Iris pigment epithelial cell (primary cell): ENCODE measurements around the gene DET1.
"Not testable (repeated sequence)": the region's sequence is repeated elsewhere in the genome, so short reads cannot be mapped to it uniquely, and the experiment has no call there.

ENCODE experiments used
- DNase-seq: peaks from one replicate; pipeline ENCODE4 v3.0.0-alpha.2; 2011; ENCODE audit warnings: low read depth

Gene DET1

DNA sequence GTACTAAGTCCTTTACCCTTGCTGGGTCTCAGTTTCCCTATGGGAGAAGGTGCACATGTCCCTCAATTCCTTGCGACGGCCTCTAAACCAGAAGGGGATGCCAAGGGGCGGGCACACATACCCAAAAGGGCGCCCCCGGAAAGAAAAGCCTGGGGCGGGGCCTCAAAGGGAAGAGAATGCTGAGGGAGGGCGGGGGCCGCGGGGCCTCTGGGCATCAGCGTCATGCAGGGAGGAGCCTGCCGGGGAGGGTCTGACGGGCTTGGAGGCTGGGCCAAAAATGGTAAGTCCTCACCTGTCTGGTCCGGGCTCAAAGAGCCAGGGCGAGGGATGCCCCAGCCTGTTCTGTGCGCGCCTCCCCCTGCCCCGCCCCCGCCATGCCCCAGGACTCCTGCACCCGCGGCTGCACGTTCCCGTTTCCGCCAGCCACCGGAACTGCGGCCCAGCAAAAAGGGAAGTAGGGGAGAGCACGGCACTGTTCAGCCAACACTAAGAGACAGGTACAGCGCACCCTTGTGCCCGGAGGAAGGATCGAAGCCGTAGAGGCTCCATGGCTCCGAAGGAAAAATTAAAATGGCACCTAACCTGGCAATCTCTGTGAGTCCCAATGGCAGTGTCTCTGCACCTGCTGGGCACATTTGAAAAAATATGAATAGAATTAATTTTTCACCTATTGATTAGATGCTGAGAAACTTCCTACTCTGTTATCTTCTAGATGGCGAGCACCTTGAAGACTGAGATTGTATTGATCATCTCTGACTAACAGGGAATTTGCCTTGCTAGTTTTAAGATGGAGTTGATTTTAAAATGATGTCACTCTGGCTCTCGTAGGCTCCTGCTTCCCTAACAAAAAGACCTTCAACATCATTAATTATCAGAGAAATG is at the start of gene DET1:
TSS of gene DET1 (minus strand) at position 434 of the 882 bp plus-strand sequence. CDS start 14,976 bp downstream, outside the sequence.
- DNase-seq, result peak; percentile 96

- no peak for DNase-seq
Measured at GRCh38 chr15:88591384-88591783, 44.9 kb upstream of the DET1 start.

GRCh38 chr15:88590759-88591158 is 44.3 kb upstream of the DET1 start:
- no peak for DNase-seq

DNA sequence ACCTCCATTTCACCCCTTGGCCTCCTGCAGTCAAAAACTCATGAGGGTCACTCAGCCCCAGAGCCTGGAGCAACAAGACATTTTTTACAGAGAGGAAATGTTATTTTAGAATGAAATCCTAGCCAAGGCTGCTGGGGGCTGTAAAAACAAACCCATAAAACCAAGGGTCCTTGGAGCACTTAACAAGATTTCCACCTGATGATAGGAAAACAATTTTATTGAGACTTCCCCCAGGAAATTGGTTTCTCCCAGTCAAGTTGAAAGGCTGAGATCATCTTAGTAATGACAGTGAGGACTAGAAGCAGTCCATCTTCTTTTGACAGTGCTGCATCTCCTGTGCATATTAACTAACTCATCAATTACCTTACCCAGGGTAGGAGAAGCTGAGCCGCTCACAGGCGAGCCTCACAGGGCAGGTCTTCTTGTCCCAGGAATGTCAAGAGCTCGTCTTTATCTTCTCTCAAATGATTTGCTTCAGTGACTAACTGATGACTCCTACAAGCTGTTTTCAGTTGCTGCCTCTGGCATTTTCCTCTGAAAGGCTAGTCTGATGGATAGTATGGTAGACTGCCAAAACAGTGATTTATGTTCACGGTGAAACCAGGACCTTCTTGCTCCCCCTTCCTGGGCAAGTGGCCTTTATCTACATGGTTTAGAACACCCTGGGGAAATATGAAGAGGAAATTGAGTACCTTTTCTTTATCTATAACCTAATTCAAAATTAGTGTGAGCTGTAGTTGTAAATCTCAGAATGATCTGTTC is 40.1 kb upstream of the DET1 start:
- DNase-seq, result peak; percentile 38

DNA sequence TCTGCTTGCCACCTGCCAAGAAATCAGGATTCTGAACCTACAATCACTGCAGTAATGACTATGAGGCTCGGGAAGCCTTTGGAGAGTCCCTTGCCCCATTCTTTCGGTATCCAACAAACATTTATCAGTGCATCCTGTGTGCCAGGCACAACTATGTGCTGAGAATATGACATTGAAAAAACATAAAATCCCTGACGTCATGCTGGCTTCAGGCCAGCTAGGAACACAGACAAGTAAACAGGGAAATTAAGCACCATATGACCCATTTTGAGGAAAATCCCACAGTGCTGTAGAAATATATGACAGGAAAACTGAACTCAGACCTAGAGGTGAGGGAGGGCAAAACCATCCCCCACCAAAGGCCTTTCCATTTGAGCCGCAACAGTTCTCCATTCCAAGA is 34.1 kb upstream of the DET1 start:
- no peak for DNase-seq

GRCh38 chr15:88579322-88579721 is 32.8 kb upstream of the DET1 start:
- DNase-seq, result no peak

DNA sequence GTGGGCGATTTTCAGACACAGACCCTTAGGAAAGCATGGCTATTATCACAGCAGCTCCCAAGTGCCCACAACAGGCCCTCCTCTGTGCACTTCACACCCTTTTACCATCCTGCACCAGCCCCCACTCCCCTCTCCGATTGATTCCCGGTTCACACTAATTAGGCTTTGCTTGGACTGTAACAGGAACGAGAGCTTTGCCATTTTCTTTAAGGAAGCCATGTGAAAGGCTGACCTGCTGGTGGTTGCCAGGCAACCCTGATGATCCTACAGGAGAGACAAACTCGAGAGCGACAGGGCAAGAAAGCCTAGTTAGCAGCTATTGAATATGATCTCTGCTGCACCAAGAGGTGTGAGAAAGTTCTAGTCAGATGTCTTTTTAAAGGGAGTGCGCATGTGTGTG is 28.2 kb upstream of the DET1 start:
- no peak for DNase-seq

DNA sequence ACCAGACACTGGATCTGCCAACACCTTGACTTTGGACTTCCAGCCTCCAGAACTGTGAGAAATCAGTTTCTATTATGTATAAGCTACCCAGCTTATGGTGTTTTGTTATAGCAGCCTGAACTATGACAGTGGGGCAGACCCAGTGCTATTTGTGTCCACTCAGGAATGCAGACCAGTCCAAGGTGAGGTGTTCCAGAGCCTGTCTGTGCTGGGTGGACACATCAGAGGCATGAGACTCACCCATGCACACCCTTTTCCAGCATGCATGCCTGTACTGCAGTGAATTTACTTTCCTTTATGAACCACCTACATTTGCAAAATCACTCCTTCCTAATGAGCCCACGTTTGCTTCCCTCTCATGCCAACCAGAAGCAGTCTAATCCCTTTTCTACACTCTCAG is 27.6 kb upstream of the DET1 start:
- no peak for DNase-seq

- no peak for DNase-seq
Measured at GRCh38 chr15:88571852-88572259, 25.4 kb upstream of the DET1 start.

DNA sequence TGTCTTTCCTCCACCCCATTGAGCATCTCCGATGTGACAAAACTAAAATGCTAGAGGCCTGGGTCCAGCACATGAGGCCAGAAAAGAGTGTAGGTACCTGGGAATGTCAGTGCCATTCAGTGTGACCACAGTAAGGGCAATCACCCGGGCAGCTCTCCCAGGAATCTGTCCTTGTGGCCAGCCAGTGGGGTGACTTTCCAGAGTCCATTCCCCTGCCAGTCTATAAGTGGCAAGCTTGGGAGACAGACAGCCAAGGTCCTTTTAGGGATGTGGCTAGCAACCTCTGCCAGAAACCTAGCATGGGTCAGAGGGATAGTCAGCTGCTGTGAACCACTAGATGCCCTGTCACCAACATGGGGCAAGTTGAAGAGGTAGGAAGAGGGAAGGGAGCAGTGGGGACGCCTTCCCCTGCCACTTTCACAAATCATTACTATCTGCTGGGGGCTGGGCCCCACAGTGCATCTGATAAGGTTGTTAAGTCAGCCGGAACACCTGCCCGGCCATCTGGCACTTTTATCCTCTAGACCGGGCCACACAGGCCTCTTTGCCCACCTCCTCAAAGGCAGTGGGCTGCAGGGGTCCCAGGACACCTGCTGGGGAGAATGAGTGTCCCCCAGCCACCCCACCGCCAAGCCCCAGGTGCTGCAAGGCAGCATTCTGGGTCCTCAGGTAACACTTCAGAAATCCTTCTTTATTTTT is 24.8 kb upstream of the DET1 start:
- DNase-seq, result no peak

DNA sequence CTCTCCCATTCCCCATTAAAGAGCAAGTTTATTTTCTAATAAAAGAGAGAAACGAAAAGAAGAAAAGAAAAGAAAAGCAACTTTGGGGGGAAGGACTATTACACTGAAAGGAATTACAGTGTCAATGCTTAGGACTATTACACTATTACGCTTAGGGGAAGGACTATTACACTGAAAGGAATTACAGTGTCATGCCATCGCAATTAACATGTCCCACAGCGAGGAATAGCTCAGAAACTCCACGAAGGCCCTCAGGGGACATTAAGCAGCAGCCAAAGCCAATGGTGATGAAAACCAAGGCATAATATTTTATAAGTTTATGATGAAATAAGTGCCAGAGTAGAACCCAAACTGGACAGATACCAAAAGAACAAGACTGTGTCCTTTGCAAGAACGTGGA is 22.1 kb upstream of the DET1 start:
- DNase-seq, result no peak

DNA sequence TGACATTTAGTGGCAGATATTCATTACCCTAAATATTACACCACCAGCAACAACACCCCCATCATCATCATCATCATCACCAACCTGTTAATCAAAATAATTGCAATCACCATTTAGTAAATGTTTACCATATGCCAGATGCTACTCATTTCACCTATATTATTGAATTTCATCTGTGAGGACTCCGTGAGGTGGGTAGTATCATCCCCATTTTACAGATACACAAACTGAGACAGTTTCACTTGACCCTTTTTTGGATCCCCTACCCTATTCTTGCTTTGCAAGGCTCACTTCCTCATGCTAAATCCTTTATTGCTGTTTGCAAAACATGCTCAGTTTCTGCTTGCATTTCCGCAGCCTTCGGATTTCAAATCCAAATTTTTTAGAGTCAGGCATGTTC is 18.3 kb upstream of the DET1 start:
- no peak for DNase-seq

GRCh38 chr15:88563638-88564037 is 17.2 kb upstream of the DET1 start:
- DNase-seq, result peak; percentile 24

DNA sequence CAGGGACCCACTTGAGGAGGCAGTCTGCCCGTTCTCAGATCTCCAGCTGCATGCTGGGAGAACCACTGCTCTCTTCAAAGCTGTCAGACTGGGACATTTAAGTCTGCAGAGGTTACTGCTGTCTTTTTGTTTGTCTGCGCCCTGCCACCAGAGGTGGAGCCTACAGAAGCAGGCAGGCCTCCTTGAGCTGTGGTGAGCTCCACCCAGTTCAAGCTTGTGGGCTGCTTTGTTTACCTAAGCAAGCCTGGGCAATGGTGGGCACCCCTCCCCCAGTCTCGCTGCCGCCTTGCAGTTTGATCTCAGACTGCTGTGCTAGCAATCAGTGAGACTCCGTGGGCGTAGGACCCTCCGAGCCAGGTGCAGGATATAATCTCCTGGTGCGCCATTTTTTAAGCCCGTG is 13.1 kb upstream of the DET1 start:
- not testable (repeated sequence) for DNase-seq

DNA sequence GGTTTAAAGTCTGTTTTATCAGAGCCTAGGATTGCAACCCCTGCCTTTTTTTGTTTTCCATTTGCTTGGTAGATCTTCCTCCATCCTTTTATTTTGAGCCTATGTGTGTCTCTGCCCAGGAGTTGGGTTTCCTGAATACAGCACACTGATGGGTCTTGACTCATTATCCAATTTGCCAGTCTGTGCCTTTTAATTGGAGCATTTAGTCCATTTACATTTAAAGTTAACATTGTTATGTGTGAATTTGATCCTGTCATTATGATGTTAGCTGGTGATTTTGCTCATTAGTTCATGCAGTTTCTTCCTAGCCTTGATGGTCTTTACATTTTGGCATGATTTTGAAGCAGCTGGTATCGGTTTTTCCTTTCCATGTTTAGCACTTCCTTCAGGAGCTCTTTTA is 11.5 kb upstream of the DET1 start:
- not testable (repeated sequence) for DNase-seq

DNA sequence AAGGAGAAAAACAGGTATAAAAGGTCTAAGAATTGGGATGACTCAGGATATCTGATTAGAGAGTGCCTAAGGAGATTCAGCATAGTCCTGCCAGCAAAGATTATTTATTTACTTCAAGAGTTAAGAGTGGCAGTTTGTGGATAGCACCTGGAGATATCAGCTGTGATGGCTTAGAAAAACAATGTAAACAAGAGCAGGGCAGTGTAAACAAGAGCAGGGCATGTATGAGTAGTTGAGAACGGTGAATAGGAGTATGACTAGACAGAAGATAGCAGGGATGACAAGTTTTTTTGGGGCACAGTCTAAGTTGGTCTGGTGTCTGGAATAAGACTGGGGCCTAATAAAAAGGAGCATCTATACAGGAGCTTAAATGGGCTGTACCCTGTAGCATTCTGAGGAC is 1.5 kb upstream of the DET1 start:
- DNase-seq, result not testable (repeated sequence)

DNA sequence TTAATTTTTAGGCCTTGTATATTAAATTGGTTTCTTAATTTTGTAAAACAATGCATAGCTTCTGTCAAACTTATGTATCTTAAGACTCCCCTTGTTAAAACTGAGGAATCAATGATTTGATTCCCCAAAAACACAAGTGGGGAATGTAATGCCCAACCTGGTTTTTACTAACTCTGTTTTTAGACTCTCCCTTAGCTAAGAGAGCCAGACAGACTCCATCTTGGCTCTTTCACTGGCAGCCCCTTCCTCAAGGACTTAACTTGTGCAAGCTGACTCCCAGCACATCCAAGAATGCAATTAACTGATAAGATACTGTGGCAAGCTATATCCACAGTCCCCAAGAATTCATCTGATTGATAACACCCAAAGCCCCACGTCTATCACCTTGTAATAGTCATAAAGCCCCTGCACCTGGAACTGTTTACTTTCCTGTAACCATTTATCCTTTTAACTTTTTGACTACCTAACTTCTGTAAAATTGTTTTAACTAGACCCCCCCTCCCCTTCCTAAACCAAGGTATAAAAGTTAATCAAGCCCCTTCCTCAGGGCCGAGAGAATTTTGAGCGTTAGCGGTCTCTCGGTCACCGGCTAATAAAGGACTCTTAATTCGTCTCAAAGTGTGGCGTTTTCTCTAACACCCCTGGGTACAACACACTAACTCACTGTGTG is 768 bp downstream of the DET1 start:
- not testable (repeated sequence) for DNase-seq

DNA sequence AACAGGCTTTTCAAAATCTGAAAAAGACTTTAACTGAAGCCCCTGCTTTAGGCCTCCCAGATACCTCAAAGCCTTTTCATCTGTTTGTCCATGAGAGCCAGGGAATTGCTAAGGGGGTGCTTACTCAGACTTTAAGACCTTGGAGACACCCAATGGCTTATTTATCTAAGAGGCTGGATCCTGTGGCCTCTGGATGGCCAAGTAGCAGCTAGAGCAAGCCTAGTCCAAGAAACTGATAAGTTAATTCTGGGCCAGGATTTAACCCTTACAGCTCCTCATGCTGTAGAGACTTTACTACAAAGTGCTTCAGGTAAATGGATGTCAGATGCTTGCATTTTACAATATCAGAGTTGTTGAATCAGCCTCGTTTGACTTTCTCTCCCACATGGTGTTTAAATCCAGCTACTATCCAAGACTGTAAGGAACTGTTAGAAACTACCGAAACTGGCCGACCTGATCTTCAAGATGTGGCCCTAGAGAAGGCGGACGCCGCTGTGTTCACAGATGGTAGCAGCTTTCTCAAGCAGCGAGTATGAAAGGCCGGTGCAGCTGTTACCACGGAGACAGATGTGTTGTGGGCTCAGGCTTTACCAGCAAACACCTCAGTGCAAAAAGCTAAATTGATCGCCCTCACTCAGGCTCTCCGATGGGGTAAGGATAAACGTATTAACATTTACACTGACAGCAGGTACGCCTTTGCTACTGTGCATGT is 3.3 kb downstream of the DET1 start:
- no peak for DNase-seq

- DNase-seq, result no peak
Measured at GRCh38 chr15:88542342-88542733, 4.1 kb downstream of the DET1 start.

- no peak for DNase-seq
Measured at GRCh38 chr15:88541709-88542341, 4.7 kb downstream of the DET1 start.

DNA sequence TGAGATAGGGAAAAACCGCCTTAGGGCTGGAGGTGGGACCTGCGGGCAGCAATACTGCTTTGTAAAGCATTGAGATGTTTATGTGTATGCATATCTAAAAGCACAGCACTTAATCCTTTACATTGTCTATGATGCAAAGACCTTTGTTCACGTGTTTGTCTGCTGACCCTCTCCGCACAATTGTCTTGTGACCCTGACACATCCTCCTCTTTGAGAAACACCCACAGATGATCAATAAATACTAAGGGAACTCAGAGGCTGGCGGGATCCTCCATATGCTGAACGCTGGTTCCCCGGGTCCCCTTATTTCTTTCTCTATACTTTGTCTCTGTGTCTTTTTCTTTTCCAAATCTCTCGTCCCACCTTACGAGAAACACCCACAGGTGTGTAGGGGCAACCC is 5.4 kb downstream of the DET1 start:
- DNase-seq, result not testable (repeated sequence)
